Osteocyte (in vitro differentiated cells): ENCODE results near the gene TAGAP. TPM values are rescaled to one million over a fixed set of nuclear protein-coding genes. Genes with fewer than 3 reads are reported as not detected.
A peak's percentile ranks its signal among the peaks of the same experiment; 100 is the strongest.

Experiments used
- DNase-seq: peaks from one replicate; pipeline ENCODE4 v3.0.0; 2021; ENCODE audit warnings: mixed read lengths; ENCODE audit not compliant: unreplicated experiment; ENCODE audit errors: extremely low spot score
- H3K27ac Mint-ChIP-seq: one replicate; pipeline ENCODE4 v1.8.0; 2021; ENCODE audit warnings: mild to moderate bottlenecking, mixed read lengths; ENCODE audit not compliant: unreplicated experiment
- H3K27me3 Mint-ChIP-seq: one replicate; pipeline ENCODE4 v1.8.0; 2021; ENCODE audit warnings: mixed read lengths; ENCODE audit not compliant: unreplicated experiment
- H3K36me3 Mint-ChIP-seq: one replicate; pipeline ENCODE4 v1.8.0; 2021; ENCODE audit warnings: mixed read lengths; ENCODE audit not compliant: unreplicated experiment
- H3K4me1 Mint-ChIP-seq: one replicate; pipeline ENCODE4 v1.8.0; 2021; ENCODE audit warnings: mixed read lengths; ENCODE audit not compliant: unreplicated experiment
- H3K4me3 Mint-ChIP-seq: one replicate; pipeline ENCODE4 v1.8.0; 2021; ENCODE audit warnings: mild to moderate bottlenecking, moderate library complexity, mixed read lengths; ENCODE audit not compliant: unreplicated experiment
- H3K9me3 Mint-ChIP-seq: one replicate; pipeline ENCODE4 v1.8.0; 2021; ENCODE audit warnings: mixed read lengths; ENCODE audit not compliant: unreplicated experiment
- CTCF ChIP-seq: fragments of 200-600 bp; sonication (generic); IDR thresholded peaks from 2 replicates; pipeline ENCODE4 v1.5.0; 2021; ENCODE audit warnings: antibody characterized with exemption, mild to moderate bottlenecking, moderate library complexity
- total RNA-seq: library from RNA; stranded (reverse); gene quantifications from 2 replicates; pipeline ENCODE4 v1.2.1, GENCODE V29; 2021

Gene TAGAP
- total RNA-seq, 1 donor from 2014 or later = not detected

- no peaks in the 10 kb centered on the region for H3K27me3 Mint-ChIP-seq
- H3K36me3 Mint-ChIP-seq = no peaks in the 10 kb centered on the region
- DNase-seq = no peak
- no peak for TF ChIP-seq CTCF
- H3K4me1 Mint-ChIP-seq = peaks cover 7% of the 10 kb centered on the region
- H3K9me3 Mint-ChIP-seq = no peaks in the 10 kb centered on the region
- H3K27ac Mint-ChIP-seq = no peak overlapping the region
- no peak overlapping the region for H3K4me3 Mint-ChIP-seq
Observed at GRCh38 chr6:159004592-159004991, 40.2 kb downstream of the TAGAP start.

- no peak overlapping the region for H3K27ac Mint-ChIP-seq
- no peaks in the 10 kb centered on the region for H3K9me3 Mint-ChIP-seq
- H3K27me3 Mint-ChIP-seq = no peaks in the 10 kb centered on the region
- no peak for TF ChIP-seq CTCF
- no peak overlapping the region for H3K4me3 Mint-ChIP-seq
- peaks cover 13% of the 10 kb centered on the region for H3K4me1 Mint-ChIP-seq
- no peak for DNase-seq
- no peaks in the 10 kb centered on the region for H3K36me3 Mint-ChIP-seq
Observed at GRCh38 chr6:159002432-159003155, 42.2 kb downstream of the TAGAP start.

- peak within 1 kb of the TSS; percentile 99 for H3K4me3 Mint-ChIP-seq
- no peaks in the 10 kb centered on the region for H3K27me3 Mint-ChIP-seq
- TF ChIP-seq CTCF = peak; percentile 35
- peaks cover 2% of the 10 kb centered on the region for H3K36me3 Mint-ChIP-seq
- H3K4me1 Mint-ChIP-seq = peaks cover 21% of the 10 kb centered on the region
- DNase-seq = peak; percentile 96
- no peaks in the 10 kb centered on the region for H3K9me3 Mint-ChIP-seq
- H3K27ac Mint-ChIP-seq = peak within 1 kb of the TSS; percentile 91
Observed at GRCh38 chr6:158999666-159000403, 45.0 kb downstream of the TAGAP start, which contains the start of gene RSPH3. RSPH3 (minus strand) TSS chr6:159000202; CDS start chr6:158999550, 652 bp downstream.

GRCh38 chr6:158999154-158999665 is 45.6 kb downstream of the TAGAP start:
- Mint-ChIP-seq H3K9me3 (no peaks in the 10 kb centered on the region), H3K36me3 (peaks cover 2% of the 10 kb centered on the region), H3K4me1 (peaks cover 21% of the 10 kb centered on the region), H3K4me3 (peak overlapping the region; percentile 99), H3K27me3 (no peaks in the 10 kb centered on the region), H3K27ac (peak overlapping the region; percentile 91)
- TF ChIP-seq CTCF = no peak
- peak; percentile 85 for DNase-seq

GRCh38 chr6:158996856-158997255 is 47.9 kb downstream of the TAGAP start:
- Mint-ChIP-seq H3K9me3 (no peaks in the 10 kb centered on the region), H3K4me3 (no peak overlapping the region), H3K4me1 (peaks cover 21% of the 10 kb centered on the region), H3K36me3 (peaks cover 13% of the 10 kb centered on the region), H3K27me3 (no peaks in the 10 kb centered on the region), H3K27ac (no peak overlapping the region)
- no peak for TF ChIP-seq CTCF
- DNase-seq = no peak
